Mesenchymal stem cell (in vitro differentiated cells and primary cell): Measurements from ENCODE around the gene PNLIPRP1. TPM values are rescaled to one million over a fixed set of nuclear protein-coding genes. Genes with fewer than 3 reads are reported as not detected.

ENCODE experiments used
- DNase-seq: peaks from one replicate; pipeline ENCODE4 v3.0.0-alpha.2; 2013
- H2AFZ ChIP-seq: one replicate; pipeline ENCODE4 v1.6.1; 2013; ENCODE audit warnings: low read depth, mild to moderate bottlenecking, control low read depth, inconsistent platforms, low read length, moderate library complexity
- H2AK5ac ChIP-seq: 2 replicates; pipeline ENCODE4 v1.6.1; 2013; ENCODE audit warnings: low read length, moderate library complexity, mild to moderate bottlenecking, inconsistent platforms; ENCODE audit not compliant: severe bottlenecking
- H2BK120ac ChIP-seq: one replicate; pipeline ENCODE4 v1.6.1; 2013; ENCODE audit warnings: low read depth, mild to moderate bottlenecking, inconsistent platforms, low read length, moderate library complexity
- H2BK12ac ChIP-seq, 2 experiments: one replicate each; pipeline ENCODE4 v1.6.1; 2013; ENCODE audit warnings: inconsistent platforms in 2 of 2, low read length in 2 of 2, mild to moderate bottlenecking in 2 of 2, moderate library complexity in 2 of 2, control low read depth in 1 of 2
- H2BK15ac ChIP-seq: one replicate; pipeline ENCODE4 v1.6.1; 2013; ENCODE audit warnings: mild to moderate bottlenecking, low read depth, inconsistent platforms; ENCODE audit not compliant: poor library complexity, severe bottlenecking
- H2BK5ac ChIP-seq: 2 replicates; pipeline ENCODE4 v1.6.1; 2013; ENCODE audit warnings: low read depth, mild to moderate bottlenecking, low read length, control low read depth, inconsistent platforms; ENCODE audit not compliant: poor library complexity, severe bottlenecking
- H3K14ac ChIP-seq, 2 experiments: one replicate each; pipeline ENCODE4 v1.6.1; 2013; ENCODE audit warnings: inconsistent platforms in 2 of 2, low read length in 2 of 2, control low read depth in 1 of 2, mild to moderate bottlenecking in 1 of 2, moderate library complexity in 1 of 2
- H3K18ac ChIP-seq, 2 experiments: one replicate each; pipeline ENCODE4 v1.6.1; 2013; ENCODE audit warnings: inconsistent platforms in 2 of 2, low read length in 2 of 2, control low read depth in 1 of 2, low read depth in 1 of 2, mild to moderate bottlenecking in 1 of 2
- H3K23ac ChIP-seq, 2 experiments: one replicate each; pipeline ENCODE4 v1.6.1; 2013; ENCODE audit warnings: inconsistent platforms in 2 of 2, low read length in 2 of 2, mild to moderate bottlenecking in 2 of 2, moderate library complexity in 2 of 2, control low read depth in 1 of 2
- H3K27ac ChIP-seq: 2 replicates; pipeline ENCODE4 v1.5.1; 2013; ENCODE audit warnings: mild to moderate bottlenecking, moderate library complexity, low read length, control low read depth, inconsistent platforms; ENCODE audit not compliant: poor library complexity, severe bottlenecking
- H3K27me3 ChIP-seq, 2 experiments: 2 replicates each; pipeline versions ENCODE4 v1.6.1 to v1.7.0; 2013; ENCODE audit warnings: low read length in 2 of 2, mild to moderate bottlenecking in 2 of 2, moderate library complexity in 2 of 2, control low read depth in 1 of 2, inconsistent platforms in 1 of 2; ENCODE audit not compliant: control insufficient read depth in 1 of 2, insufficient read depth in 1 of 2
- H3K36me3 ChIP-seq, 2 experiments: 2 replicates each; pipeline versions ENCODE4 v1.6.1 to v1.7.0; 2013; ENCODE audit warnings: low read length in 2 of 2, control low read depth in 1 of 2, inconsistent platforms in 1 of 2, low read depth in 1 of 2, mild to moderate bottlenecking in 1 of 2; ENCODE audit not compliant: insufficient read depth in 2 of 2, control insufficient read depth in 1 of 2
- H3K4ac ChIP-seq, 2 experiments: one replicate each; pipeline ENCODE4 v1.6.1; 2013; ENCODE audit warnings: inconsistent platforms in 2 of 2, low read length in 2 of 2, mild to moderate bottlenecking in 2 of 2, moderate library complexity in 2 of 2, control low read depth in 1 of 2, low read depth in 1 of 2
- H3K4me1 ChIP-seq: 2 replicates; pipeline ENCODE4 v1.6.1; 2013; ENCODE audit warnings: low read depth, low read length, control low read depth; ENCODE audit not compliant: control insufficient read depth, insufficient read depth
- H3K4me2 ChIP-seq: 2 replicates; pipeline ENCODE4 v1.6.1; 2013; ENCODE audit warnings: low read length, mild to moderate bottlenecking, inconsistent platforms; ENCODE audit not compliant: poor library complexity, severe bottlenecking
- H3K4me3 ChIP-seq, 2 experiments: 2 replicates each; pipeline versions ENCODE4 v1.5.1 to v1.7.0; 2013; ENCODE audit warnings: low read length in 2 of 2, mild to moderate bottlenecking in 2 of 2, control low read depth in 1 of 2, low read depth in 1 of 2; ENCODE audit not compliant: insufficient read depth in 1 of 2
- H3K79me1 ChIP-seq: replicated peaks from 2 replicates; pipeline ENCODE4 v1.6.1; 2013; ENCODE audit warnings: mild to moderate bottlenecking, control low read depth, low read length, inconsistent platforms; ENCODE audit not compliant: poor library complexity, severe bottlenecking
- H3K9ac ChIP-seq: 2 replicates; pipeline ENCODE4 v1.7.0; 2013; ENCODE audit warnings: mild to moderate bottlenecking, low read length, moderate library complexity
- H3K9me3 ChIP-seq: 2 replicates; pipeline ENCODE4 v1.7.0; 2013; ENCODE audit warnings: mild to moderate bottlenecking, low read length; ENCODE audit not compliant: control insufficient read depth
- H4K8ac ChIP-seq: one replicate; pipeline ENCODE4 v1.6.1; 2013; ENCODE audit warnings: inconsistent platforms, mild to moderate bottlenecking, low read length, moderate library complexity
- H4K91ac ChIP-seq: one replicate; pipeline ENCODE4 v1.6.1; 2013; ENCODE audit warnings: mild to moderate bottlenecking, low read length, inconsistent platforms
- WGBS: methylation state at CpG from one replicate; pipeline ENCODE4 v1.1.7; 2013; ENCODE audit warnings: mixed read lengths; 5-methylcytosine and 5-hydroxymethylcytosine counted together
- polyA plus RNA-seq, 2 experiments: library from polyadenylated mRNA; stranded (reverse); fragments of 200-250 nt; gene quantifications; one replicate each; pipeline ENCODE4 v1.2.3, GENCODE V29; 2013

The PNLIPRP1 gene
- polyA plus RNA-seq (2013, experiment 1 of 2): not detected
- not detected for polyA plus RNA-seq (2013, experiment 2 of 2)

GRCh38 chr10:116590590-116591444 lies at the start of gene PNLIPRP1:
PNLIPRP1 (plus strand) TSS chr10:116590959; CDS start chr10:116591130, 171 bp downstream.
- Histone ChIP-seq H3K23ac (no peak within 1 kb of the TSS), H3K18ac (no peak within 1 kb of the TSS), H3K27ac (no peak within 1 kb of the TSS), H3K4me3 (no peak within 1 kb of the TSS), H3K9me3 (peaks cover 4% of the 10 kb centered on the region), H3K36me3 (no peaks in the 10 kb centered on the region), H2BK5ac (no peak within 1 kb of the TSS), H3K27me3 (peaks cover 0 to 5% of the 10 kb centered on the region in 2 experiments), H2AFZ (no peak within 1 kb of the TSS), H3K79me1 (no peaks in the 10 kb centered on the region), H3K4me2 (no peak within 1 kb of the TSS), H2BK12ac (no peak within 1 kb of the TSS), H3K14ac (no peak within 1 kb of the TSS), H3K4me1 (no peaks in the 10 kb centered on the region), H2AK5ac (no peak within 1 kb of the TSS), H2BK120ac (no peak within 1 kb of the TSS), H3K4ac (no peak within 1 kb of the TSS), H4K8ac (no peak within 1 kb of the TSS), H4K91ac (no peak within 1 kb of the TSS), H2BK15ac (no peak within 1 kb of the TSS), H3K9ac (no peak within 1 kb of the TSS)
- no peak for DNase-seq
- WGBS: 82% methylated on average over 8 of the region's 9 CpGs

- no peak overlapping the region for H3K18ac ChIP-seq
- H2BK12ac ChIP-seq: no peak overlapping the region
- H3K9ac ChIP-seq: no peak overlapping the region
- H3K27ac ChIP-seq: no peak overlapping the region
- H2BK5ac ChIP-seq: no peak overlapping the region
- H4K91ac ChIP-seq: no peak overlapping the region
- no peak overlapping the region for H2AK5ac ChIP-seq
- no peak overlapping the region for H2AFZ ChIP-seq
- H3K23ac ChIP-seq: no peak overlapping the region
- H3K9me3 ChIP-seq: peaks cover 4% of the 10 kb centered on the region
- no peak overlapping the region for H3K4me3 ChIP-seq
- no peak for DNase-seq
- peaks cover 0 to 5% of the 10 kb centered on the region in 2 experiments for H3K27me3 ChIP-seq
- H2BK15ac ChIP-seq: no peak overlapping the region
- H3K4me2 ChIP-seq: no peak overlapping the region
- no peak overlapping the region for H3K14ac ChIP-seq
- no peaks in the 10 kb centered on the region for H3K36me3 ChIP-seq
- no peaks in the 10 kb centered on the region for H3K4me1 ChIP-seq
- H2BK120ac ChIP-seq: no peak overlapping the region
- no peak overlapping the region for H4K8ac ChIP-seq
- no peak overlapping the region for H3K4ac ChIP-seq
- no peaks in the 10 kb centered on the region for H3K79me1 ChIP-seq
These were observed 48.6 kb upstream of the PNLIPRP1 start for GRCh38 chr10:116542007-116542677.

DNA sequence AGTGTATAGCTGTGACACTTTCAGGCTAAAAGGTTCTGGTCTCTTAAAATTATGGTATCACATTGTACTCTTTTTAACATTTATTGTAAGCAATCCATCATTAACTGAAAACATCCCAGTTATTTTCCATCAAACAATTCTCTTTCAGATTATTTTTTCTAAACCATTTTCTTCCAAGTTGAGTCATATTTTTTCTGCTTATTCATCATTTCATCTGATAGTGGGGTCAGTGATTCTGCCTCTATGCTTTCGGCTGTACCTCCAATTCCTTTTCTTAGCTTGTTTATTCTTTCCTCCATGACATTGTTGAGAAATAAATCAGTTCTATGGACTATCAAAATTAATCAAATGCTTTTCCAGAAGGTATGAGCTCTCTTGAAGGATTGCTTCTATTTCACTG lies 45.6 kb upstream of the PNLIPRP1 start:
- Histone ChIP-seq H2BK15ac (no peak overlapping the region), H4K8ac (no peak overlapping the region), H2BK12ac (no peak overlapping the region), H3K14ac (no peak overlapping the region), H3K4me2 (no peak overlapping the region), H4K91ac (no peak overlapping the region), H3K27me3 (peaks cover 0 to 5% of the 10 kb centered on the region in 2 experiments), H3K9me3 (no peaks in the 10 kb centered on the region), H3K23ac (no peak overlapping the region), H3K18ac (no peak overlapping the region), H3K79me1 (no peaks in the 10 kb centered on the region), H3K4me3 (no peak overlapping the region), H2BK120ac (no peak overlapping the region), H2AFZ (no peak overlapping the region), H3K27ac (no peak overlapping the region), H3K36me3 (no peaks in the 10 kb centered on the region), H3K9ac (no peak overlapping the region), H3K4ac (no peak overlapping the region), H2AK5ac (no peak overlapping the region), H2BK5ac (no peak overlapping the region), H3K4me1 (no peaks in the 10 kb centered on the region)
- no CpG with 5 or more reads among the region's 1 CpG for WGBS
- no peak for DNase-seq

GRCh38 chr10:116545756-116546155 lies 45.0 kb upstream of the PNLIPRP1 start, which contains the start of gene PNLIP:
PNLIP (plus strand) TSS chr10:116545931; CDS start chr10:116546093, 162 bp downstream.
- Histone ChIP-seq H2BK15ac (no peak within 1 kb of the TSS), H3K4ac (no peak within 1 kb of the TSS), H3K9ac (no peak within 1 kb of the TSS), H3K4me2 (no peak within 1 kb of the TSS), H3K27me3 (peaks cover 0 to 5% of the 10 kb centered on the region in 2 experiments), H3K4me1 (no peaks in the 10 kb centered on the region), H3K4me3 (no peak within 1 kb of the TSS), H2BK120ac (no peak within 1 kb of the TSS), H3K36me3 (no peaks in the 10 kb centered on the region), H3K14ac (no peak within 1 kb of the TSS), H4K91ac (no peak within 1 kb of the TSS), H4K8ac (no peak within 1 kb of the TSS), H2BK12ac (no peak within 1 kb of the TSS), H3K18ac (no peak within 1 kb of the TSS), H3K79me1 (no peaks in the 10 kb centered on the region), H3K27ac (no peak within 1 kb of the TSS), H3K9me3 (no peaks in the 10 kb centered on the region), H2BK5ac (no peak within 1 kb of the TSS), H3K23ac (no peak within 1 kb of the TSS), H2AFZ (no peak within 1 kb of the TSS), H2AK5ac (no peak within 1 kb of the TSS)
- 88% methylated on average over 8 of the region's 8 CpGs for WGBS
- no peak for DNase-seq
